GM23338 (cell line): ENCODE measurements around the gene NKAIN2. TPM values are rescaled to one million over a fixed set of nuclear protein-coding genes. Genes with fewer than 3 reads are reported as not detected.

Source experiments
- ATAC-seq: fragments of 200-7000 bp; cut with Tn5 transposase; 3 replicates; pipeline ENCODE4 v1.9.1; 2020
- DNase-seq: peaks from one replicate; pipeline ENCODE4 v3.0.0-alpha.2; 2015; ENCODE audit warnings: low spot score
- H2AFZ ChIP-seq: fragments of 200-600 bp; sonication (generic); 2 replicates; pipeline ENCODE4 v1.8.0; 2016; ENCODE audit warnings: antibody characterized with exemption, mild to moderate bottlenecking, moderate library complexity
- H3F3A ChIP-seq: fragments of 200-600 bp; sonication (generic); replicated peaks from 2 replicates; pipeline ENCODE4 v1.8.0; 2017; ENCODE audit warnings: antibody characterized with exemption, mixed run types, low read depth
- H3K27ac ChIP-seq: fragments of 200-600 bp; sonication (generic); 2 replicates; pipeline ENCODE4 v1.6.1; 2016; ENCODE audit warnings: low read depth
- H3K27me3 ChIP-seq: fragments of 200-600 bp; sonication (generic); 2 replicates; pipeline ENCODE4 v1.8.0; 2016; ENCODE audit warnings: mild to moderate bottlenecking, mixed run types, moderate library complexity; ENCODE audit not compliant: insufficient read depth
- H3K36me3 ChIP-seq: fragments of 200-600 bp; sonication (generic); 2 replicates; pipeline ENCODE4 v1.8.0; 2016; ENCODE audit warnings: mild to moderate bottlenecking; ENCODE audit not compliant: insufficient read depth
- H3K4me1 ChIP-seq: fragments of 200-600 bp; sonication (generic); 2 replicates; pipeline ENCODE4 v1.8.0; 2016; ENCODE audit warnings: mild to moderate bottlenecking, moderate library complexity; ENCODE audit not compliant: insufficient read depth
- H3K4me2 ChIP-seq: fragments of 200-600 bp; sonication (generic); 2 replicates; pipeline ENCODE4 v1.7.1; 2017; ENCODE audit warnings: mixed run types
- H3K4me3 ChIP-seq: fragments of 200-600 bp; sonication (generic); 2 replicates; pipeline ENCODE4 v1.6.1; 2016; ENCODE audit warnings: mixed run types
- H3K79me2 ChIP-seq: fragments of 200-600 bp; sonication (generic); replicated peaks from 2 replicates; pipeline ENCODE4 v1.8.0; 2017; ENCODE audit warnings: mild to moderate bottlenecking; ENCODE audit not compliant: insufficient read depth
- H3K9me2 ChIP-seq: fragments of 200-600 bp; sonication (generic); 2 replicates; pipeline ENCODE4 v1.8.0; 2017; ENCODE audit not compliant: insufficient read depth
- H4K20me1 ChIP-seq: fragments of 200-600 bp; sonication (generic); replicated peaks from 2 replicates; pipeline ENCODE4 v1.8.0; 2017; ENCODE audit warnings: mild to moderate bottlenecking; ENCODE audit not compliant: insufficient read depth
- H3K27ac Mint-ChIP-seq: 2 replicates; pipeline ENCODE4 v1.8.0; 2020; ENCODE audit warnings: inconsistent platforms, mild to moderate bottlenecking, moderate library complexity, mixed read lengths
- H3K27me3 Mint-ChIP-seq: 3 replicates; pipeline ENCODE4 v1.8.0; 2022; ENCODE audit warnings: low read depth, mild to moderate bottlenecking, moderate library complexity, mixed read lengths, inconsistent platforms; ENCODE audit not compliant: insufficient read depth, poor library complexity
- H3K36me3 Mint-ChIP-seq: 3 replicates; pipeline ENCODE4 v1.8.0; 2021; ENCODE audit warnings: low read depth, mild to moderate bottlenecking, inconsistent platforms, moderate library complexity, mixed read lengths
- H3K4me1 Mint-ChIP-seq: 3 replicates; pipeline ENCODE4 v1.8.0; 2020; ENCODE audit warnings: mild to moderate bottlenecking, inconsistent platforms, mixed read lengths
- H3K4me3 Mint-ChIP-seq: 3 replicates; pipeline ENCODE4 v1.8.0; 2021; ENCODE audit warnings: moderate library complexity, mild to moderate bottlenecking, inconsistent platforms, mixed read lengths
- H3K9me3 Mint-ChIP-seq: 3 replicates; pipeline ENCODE4 v1.8.0; 2020; ENCODE audit warnings: moderate library complexity, mild to moderate bottlenecking, inconsistent platforms, mixed read lengths
- CREB1 ChIP-seq: fragments of 250-450 bp; sonication (Bioruptor Pico); IDR thresholded peaks from 2 replicates; pipeline ENCODE4 v1.5.0; 2020; ENCODE audit warnings: low read depth, mild to moderate bottlenecking, moderate library complexity
- CTCF ChIP-seq, 2 experiments: fragments of 200-600 bp in 1 of 2; sonication (generic) in 1 of 2; conservative IDR thresholded peaks; 2 replicates each; pipeline versions ENCODE4 v1.5.1 to v1.6.1; 2016 to 2017; ENCODE audit warnings: antibody characterized with exemption in 2 of 2, low read depth in 2 of 2, mild to moderate bottlenecking in 2 of 2, moderate library complexity in 1 of 2
- ETS1 ChIP-seq: IDR thresholded peaks from 2 replicates; pipeline ENCODE4 v1.6.1; 2016; ENCODE audit warnings: antibody characterized with exemption
- EZH2 ChIP-seq: fragments of 200-600 bp; sonication (generic); IDR thresholded peaks from one replicate; pipeline ENCODE4 v1.8.0; 2017; ENCODE audit warnings: antibody characterized with exemption, mild to moderate bottlenecking, low read depth; ENCODE audit not compliant: unreplicated experiment
- EZH2phosphoT487 ChIP-seq: fragments of 200-600 bp; sonication (generic); IDR thresholded peaks from one replicate; pipeline ENCODE4 v1.8.1; 2018; ENCODE audit warnings: antibody characterized with exemption; ENCODE audit not compliant: unreplicated experiment
- JUNB ChIP-seq: IDR thresholded peaks from one replicate; pipeline ENCODE4 v1.6.1; 2016; ENCODE audit warnings: antibody characterized with exemption; ENCODE audit not compliant: unreplicated experiment
- NANOG ChIP-seq: IDR thresholded peaks from 2 replicates; pipeline ENCODE4 v1.6.1; 2016; ENCODE audit warnings: antibody characterized with exemption, borderline replicate concordance
- POLR2AphosphoS5 ChIP-seq: IDR thresholded peaks from 2 replicates; pipeline ENCODE4 v1.6.1; 2016; ENCODE audit warnings: antibody characterized with exemption, low read depth
- REST ChIP-seq: IDR thresholded peaks from one replicate; pipeline ENCODE4 v1.6.1; 2018; ENCODE audit warnings: antibody characterized with exemption; ENCODE audit not compliant: unreplicated experiment
- STAT1 ChIP-seq: IDR thresholded peaks from one replicate; pipeline ENCODE4 v1.6.1; 2016; ENCODE audit warnings: antibody characterized with exemption; ENCODE audit not compliant: unreplicated experiment
- ZNF114 ChIP-seq: fragments of 250-450 bp; sonication (Bioruptor Pico); IDR thresholded peaks from 2 replicates; pipeline ENCODE4 v1.5.0; 2020; ENCODE audit warnings: mild to moderate bottlenecking, moderate library complexity
- ZNF331 ChIP-seq: fragments of 250-450 bp; sonication (Bioruptor Pico); IDR thresholded peaks from 2 replicates; pipeline ENCODE4 v1.5.0; 2020; ENCODE audit warnings: low read depth, mild to moderate bottlenecking, moderate library complexity
- ZNF462 ChIP-seq: fragments of 250-450 bp; sonication (Bioruptor Pico); IDR thresholded peaks from 2 replicates; pipeline ENCODE4 v1.5.0; 2020; ENCODE audit warnings: mild to moderate bottlenecking, moderate library complexity
- polyA plus RNA-seq: library from polyadenylated mRNA; unstranded; fragments of >200 nt; fragmentation: Nextera tagmentation; extraction: Ambion mirVana; gene quantifications from 2 replicates; pipeline ENCODE4 v1.2.1, GENCODE V29; 2016
- total RNA-seq: library from RNA; depleted of rRNA; stranded (reverse); fragments of >200 nt; shearing (Covaris generic); gene quantifications from 2 replicates; pipeline ENCODE4 v1.2.3, GENCODE V29; 2014

The NKAIN2 gene
- total and polyA plus RNA-seq, 2 experiments from 2014 or later, result 0.39 to 1.1 TPM

- no peaks in the 10 kb centered on the region for H3K9me2 ChIP-seq
- Mint-ChIP-seq H3K4me3 (no peak overlapping the region), H3K27ac (no peak overlapping the region), H3K36me3 (no peaks in the 10 kb centered on the region), H3K4me1 (0 out of 3 replicates have a peak, but pooled peaks cover 7% of the 10 kb centered on the region), H3K27me3 (no peaks in the 10 kb centered on the region), H3K9me3 (no peaks in the 10 kb centered on the region; the same call in 2 of the 3 replicates)
- no peaks in the 10 kb centered on the region for H3K27me3 ChIP-seq
- no peak overlapping the region for H3K4me2 ChIP-seq
- no peaks in the 10 kb centered on the region for H3F3A ChIP-seq
- no peaks in the 10 kb centered on the region for H3K79me2 ChIP-seq
- no peak overlapping the region for H3K27ac ChIP-seq
- DNase-seq, result no peak
- no peaks in the 10 kb centered on the region for H3K36me3 ChIP-seq
- H2AFZ ChIP-seq, result no peak overlapping the region
- TF ChIP-seq POLR2AphosphoS5 (no peak), REST (no peak), ZNF331 (CRISPR knock-in tag) (no peak), CREB1 (CRISPR knock-in tag) (no peak), STAT1 (no peak), ETS1 (no peak), ZNF114 (CRISPR knock-in tag) (no peak), NANOG (no peak), JUNB (no peak), EZH2phosphoT487 (no peak), CTCF (conservative IDR thresholded peaks at IDR 0.05; ENCODE audit: low read depth in 2 of 2) (no peak), ZNF462 (CRISPR knock-in tag) (no peak), EZH2 (no peak)
- no peaks in the 10 kb centered on the region; the same call in 1 of the 2 replicates for H3K4me1 ChIP-seq
- H3K4me3 ChIP-seq, result no peak overlapping the region
- ATAC-seq, result no peak
- no peaks in the 10 kb centered on the region for H4K20me1 ChIP-seq
These were observed 953.9 kb downstream of the NKAIN2 start for GRCh38 chr6:124757560-124757959.
